ENCODE results near the gene TRIM10.

TRIM10 gene

GRCh38 chr6:30162265-30163089 lies 1.5 kb upstream of the TRIM10 start:
- Histone ChIP-seq H3K27ac (ENCODE audit: insufficient read depth, low read depth, low read length, poor library complexity, severe bottlenecking) (no peak overlapping the region), H3K4me3 (ENCODE audit: insufficient read depth, low read depth, low read length) (no peak overlapping the region), H3K27me3 (ENCODE audit: control insufficient read depth, insufficient read depth, low read length, poor library complexity, severe bottlenecking) (peaks cover 3% of the 10 kb centered on the region), H3K4me1 (ENCODE audit: control insufficient read depth, insufficient read depth, low read length) (no peaks in the 10 kb centered on the region), H3K9me3 (ENCODE audit: control insufficient read depth, low read length) (no peaks in the 10 kb centered on the region), H3K36me3 (ENCODE audit: control insufficient read depth, insufficient read depth, low read length) (no peaks in the 10 kb centered on the region)
- 92% methylated on average over 10 of the region's 12 CpGs for WGBS, 2 experiments

- WGBS, 2 experiments = 90% methylated on average over 17 of the region's 17 CpGs
- Histone ChIP-seq H3K36me3 (ENCODE audit: control insufficient read depth, insufficient read depth, low read length) (no peaks in the 10 kb centered on the region), H3K4me1 (ENCODE audit: control insufficient read depth, insufficient read depth, low read length) (no peaks in the 10 kb centered on the region), H3K4me3 (ENCODE audit: insufficient read depth, low read depth, low read length) (no peak overlapping the region), H3K9me3 (ENCODE audit: control insufficient read depth, low read length) (no peaks in the 10 kb centered on the region), H3K27ac (ENCODE audit: insufficient read depth, low read depth, low read length, poor library complexity, severe bottlenecking) (no peak overlapping the region), H3K27me3 (ENCODE audit: control insufficient read depth, insufficient read depth, low read length, poor library complexity, severe bottlenecking) (no peaks in the 10 kb centered on the region)
These were observed 815 bp downstream of the TRIM10 start for GRCh38 chr6:30160008-30160784.

- Histone ChIP-seq H3K4me1 (ENCODE audit: control insufficient read depth, insufficient read depth, low read length) (no peaks in the 10 kb centered on the region), H3K27me3 (ENCODE audit: control insufficient read depth, insufficient read depth, low read length, poor library complexity, severe bottlenecking) (no peaks in the 10 kb centered on the region), H3K9me3 (ENCODE audit: control insufficient read depth, low read length) (no peaks in the 10 kb centered on the region), H3K4me3 (ENCODE audit: insufficient read depth, low read depth, low read length) (no peak overlapping the region), H3K27ac (ENCODE audit: insufficient read depth, low read depth, low read length, poor library complexity, severe bottlenecking) (no peak overlapping the region), H3K36me3 (ENCODE audit: control insufficient read depth, insufficient read depth, low read length) (no peaks in the 10 kb centered on the region)
- WGBS, 2 experiments = 72 to 82% methylated on average over 3 of the region's 3 CpGs
These were observed 2.5 kb downstream of the TRIM10 start for GRCh38 chr6:30158475-30159040.

- Histone ChIP-seq H3K9me3 (ENCODE audit: control insufficient read depth, low read length) (no peaks in the 10 kb centered on the region), H3K36me3 (ENCODE audit: control insufficient read depth, insufficient read depth, low read length) (no peaks in the 10 kb centered on the region), H3K27ac (ENCODE audit: insufficient read depth, low read depth, low read length, poor library complexity, severe bottlenecking) (no peak overlapping the region), H3K27me3 (ENCODE audit: control insufficient read depth, insufficient read depth, low read length, poor library complexity, severe bottlenecking) (no peaks in the 10 kb centered on the region), H3K4me1 (ENCODE audit: control insufficient read depth, insufficient read depth, low read length) (no peaks in the 10 kb centered on the region), H3K4me3 (ENCODE audit: insufficient read depth, low read depth, low read length) (no peak overlapping the region)
- 83 to 95% methylated on average over 2 of the region's 2 CpGs for WGBS, 2 experiments
These were observed 3.0 kb downstream of the TRIM10 start for GRCh38 chr6:30157999-30158398.

GRCh38 chr6:30157581-30157980 lies 3.4 kb downstream of the TRIM10 start:
- no peak overlapping the region for H3K4me3 ChIP-seq (ENCODE audit: insufficient read depth, low read depth, low read length)
- H3K27ac ChIP-seq (ENCODE audit: insufficient read depth, low read depth, low read length, poor library complexity, severe bottlenecking) = no peak overlapping the region
- H3K9me3 ChIP-seq (ENCODE audit: control insufficient read depth, low read length) = no peaks in the 10 kb centered on the region
- no peaks in the 10 kb centered on the region for H3K4me1 ChIP-seq (ENCODE audit: control insufficient read depth, insufficient read depth, low read length)
- H3K36me3 ChIP-seq (ENCODE audit: control insufficient read depth, insufficient read depth, low read length) = no peaks in the 10 kb centered on the region
- H3K27me3 ChIP-seq (ENCODE audit: control insufficient read depth, insufficient read depth, low read length, poor library complexity, severe bottlenecking) = no peaks in the 10 kb centered on the region

- no peaks in the 10 kb centered on the region for H3K9me3 ChIP-seq (ENCODE audit: control insufficient read depth, low read length)
- WGBS, 2 experiments = 94% methylated on average over 9 of the region's 9 CpGs
- H3K4me3 ChIP-seq (ENCODE audit: insufficient read depth, low read depth, low read length) = no peak overlapping the region
- H3K27me3 ChIP-seq (ENCODE audit: control insufficient read depth, insufficient read depth, low read length, poor library complexity, severe bottlenecking) = no peaks in the 10 kb centered on the region
- H3K4me1 ChIP-seq (ENCODE audit: control insufficient read depth, insufficient read depth, low read length) = no peaks in the 10 kb centered on the region
- H3K36me3 ChIP-seq (ENCODE audit: control insufficient read depth, insufficient read depth, low read length) = no peaks in the 10 kb centered on the region
- no peak overlapping the region for H3K27ac ChIP-seq (ENCODE audit: insufficient read depth, low read depth, low read length, poor library complexity, severe bottlenecking)
These were observed 4.2 kb downstream of the TRIM10 start for GRCh38 chr6:30156774-30157173.

GRCh38 chr6:30156262-30156599 lies 4.8 kb downstream of the TRIM10 start:
- WGBS, 2 experiments = 80 to 100% methylated on average over 3 to 4 of the region's 4 CpGs
- H3K27me3 ChIP-seq (ENCODE audit: control insufficient read depth, insufficient read depth, low read length, poor library complexity, severe bottlenecking) = no peaks in the 10 kb centered on the region

GRCh38 chr6:30155520-30156261 lies 5.3 kb downstream of the TRIM10 start:
- H3K4me3 ChIP-seq (ENCODE audit: insufficient read depth, low read depth, low read length) = no peak overlapping the region

More at GRCh38 chr6:30156262-30156599, 4.8 kb downstream of the TRIM10 start:
- Histone ChIP-seq H3K27ac (ENCODE audit: insufficient read depth, low read depth, low read length, poor library complexity, severe bottlenecking) (no peak overlapping the region), H3K36me3 (ENCODE audit: control insufficient read depth, insufficient read depth, low read length) (no peaks in the 10 kb centered on the region), H3K4me1 (ENCODE audit: control insufficient read depth, insufficient read depth, low read length) (no peaks in the 10 kb centered on the region), H3K4me3 (ENCODE audit: insufficient read depth, low read depth, low read length) (no peak overlapping the region), H3K9me3 (ENCODE audit: control insufficient read depth, low read length) (no peaks in the 10 kb centered on the region)

GRCh38 chr6:30154709-30155519 lies 6.1 kb downstream of the TRIM10 start:
- Histone ChIP-seq H3K36me3 (ENCODE audit: control insufficient read depth, insufficient read depth, low read length) (no peaks in the 10 kb centered on the region), H3K27ac (ENCODE audit: insufficient read depth, low read depth, low read length, poor library complexity, severe bottlenecking) (no peak overlapping the region), H3K4me1 (ENCODE audit: control insufficient read depth, insufficient read depth, low read length) (no peaks in the 10 kb centered on the region), H3K27me3 (ENCODE audit: control insufficient read depth, insufficient read depth, low read length, poor library complexity, severe bottlenecking) (no peaks in the 10 kb centered on the region), H3K4me3 (ENCODE audit: insufficient read depth, low read depth, low read length) (no peak overlapping the region), H3K9me3 (ENCODE audit: control insufficient read depth, low read length) (no peaks in the 10 kb centered on the region)
- WGBS, 2 experiments = 84 to 87% methylated on average over 10 to 12 of the region's 12 CpGs

More at GRCh38 chr6:30155520-30156261, 5.3 kb downstream of the TRIM10 start:
- no peak overlapping the region for H3K27ac ChIP-seq (ENCODE audit: insufficient read depth, low read depth, low read length, poor library complexity, severe bottlenecking)
- 93 to 100% methylated on average over 2 of the region's 2 CpGs for WGBS, 2 experiments
- no peaks in the 10 kb centered on the region for H3K27me3 ChIP-seq (ENCODE audit: control insufficient read depth, insufficient read depth, low read length, poor library complexity, severe bottlenecking)
- H3K4me1 ChIP-seq (ENCODE audit: control insufficient read depth, insufficient read depth, low read length) = no peaks in the 10 kb centered on the region
- H3K9me3 ChIP-seq (ENCODE audit: control insufficient read depth, low read length) = no peaks in the 10 kb centered on the region
- no peaks in the 10 kb centered on the region for H3K36me3 ChIP-seq (ENCODE audit: control insufficient read depth, insufficient read depth, low read length)

Data from ectodermal cell (in vitro differentiated cells).